DND-41 (cell line): ENCODE data around the gene DGKE.
A peak's percentile ranks its signal among the peaks of the same experiment; 100 is the strongest.

Experiments used
- ATAC-seq: fragments of 200-7000 bp; cut with Tn5 transposase; 3 replicates; pipeline ENCODE4 v1.9.1; 2021; ENCODE audit warnings: low read depth; ENCODE audit not compliant: insufficient read depth
- DNase-seq: peaks from one replicate; pipeline ENCODE4 v3.0.0-alpha.2; 2020
- H2AFZ ChIP-seq: 2 replicates; pipeline ENCODE4 v1.6.0; 2012; ENCODE audit warnings: low read depth, low read length
- H3K27ac ChIP-seq: 2 replicates; pipeline ENCODE4 v1.5.1; 2012; ENCODE audit warnings: low read length, inconsistent platforms
- H3K27me3 ChIP-seq: fragments of 200-600 bp; sonication (generic); 2 replicates; pipeline ENCODE4 v1.6.0; 2012; ENCODE audit warnings: low read length, mild to moderate bottlenecking, inconsistent platforms; ENCODE audit not compliant: insufficient read depth, poor library complexity
- H3K36me3 ChIP-seq: 2 replicates; pipeline ENCODE4 v1.5.1; 2012; ENCODE audit warnings: low read length, inconsistent platforms; ENCODE audit not compliant: insufficient read depth
- H3K4me1 ChIP-seq: 2 replicates; pipeline ENCODE4 v1.5.1; 2012; ENCODE audit warnings: mild to moderate bottlenecking, low read length; ENCODE audit not compliant: insufficient read depth
- H3K4me2 ChIP-seq: 2 replicates; pipeline ENCODE4 v1.6.0; 2012; ENCODE audit warnings: mild to moderate bottlenecking, moderate library complexity, low read length, inconsistent platforms; ENCODE audit not compliant: insufficient read depth
- H3K4me3 ChIP-seq, 2 experiments: fragments of 200-600 bp in 1 of 2; shearing (Covaris generic) in 1 of 2; 2 replicates each; pipeline ENCODE4 v1.5.1; 2012 to 2016; ENCODE audit warnings: inconsistent platforms in 2 of 2, low read length in 2 of 2, mild to moderate bottlenecking in 2 of 2, low read depth in 1 of 2, moderate library complexity in 1 of 2
- H3K79me2 ChIP-seq: 2 replicates; pipeline ENCODE4 v1.6.0; 2012; ENCODE audit warnings: low read length, inconsistent platforms; ENCODE audit not compliant: insufficient read depth
- H3K9ac ChIP-seq: 2 replicates; pipeline ENCODE4 v1.6.0; 2012; ENCODE audit warnings: low read depth, mild to moderate bottlenecking, inconsistent platforms, low read length, moderate library complexity
- H3K9me3 ChIP-seq: 2 replicates; pipeline ENCODE4 v1.5.1; 2012; ENCODE audit warnings: low read length, moderate library complexity, mild to moderate bottlenecking, inconsistent platforms; ENCODE audit not compliant: insufficient read depth, severe bottlenecking
- H4K20me1 ChIP-seq: 2 replicates; pipeline ENCODE4 v1.6.0; 2012; ENCODE audit warnings: low read length; ENCODE audit not compliant: insufficient read depth
- EZH2 ChIP-seq: IDR thresholded peaks from 3 replicates; pipeline ENCODE4 v1.6.1; 2012; ENCODE audit warnings: borderline replicate concordance, low read depth, mild to moderate bottlenecking, moderate library complexity, low read length, inconsistent platforms; ENCODE audit not compliant: severe bottlenecking
- TF ChIP-seq, protein P1 (sequence below): IDR thresholded peaks from 2 replicates; pipeline ENCODE4 v1.5.1; 2012; ENCODE audit warnings: borderline replicate concordance, low read length, moderate library complexity, mild to moderate bottlenecking; ENCODE audit not compliant: poor library complexity, severe bottlenecking; ENCODE audit errors: extremely low read depth

DGKE gene

GRCh38 chr17:56833809-56834379 lies at the start of gene DGKE, which contains the start of gene C17orf67:
Gene DGKE (plus strand): TSS chr17:56834151. CDS start chr17:56834796, 645 bp downstream.
Gene C17orf67 (minus strand): TSS chr17:56833920. CDS start chr17:56815810, 18,110 bp downstream.
- TF ChIP-seq, protein P1, sequence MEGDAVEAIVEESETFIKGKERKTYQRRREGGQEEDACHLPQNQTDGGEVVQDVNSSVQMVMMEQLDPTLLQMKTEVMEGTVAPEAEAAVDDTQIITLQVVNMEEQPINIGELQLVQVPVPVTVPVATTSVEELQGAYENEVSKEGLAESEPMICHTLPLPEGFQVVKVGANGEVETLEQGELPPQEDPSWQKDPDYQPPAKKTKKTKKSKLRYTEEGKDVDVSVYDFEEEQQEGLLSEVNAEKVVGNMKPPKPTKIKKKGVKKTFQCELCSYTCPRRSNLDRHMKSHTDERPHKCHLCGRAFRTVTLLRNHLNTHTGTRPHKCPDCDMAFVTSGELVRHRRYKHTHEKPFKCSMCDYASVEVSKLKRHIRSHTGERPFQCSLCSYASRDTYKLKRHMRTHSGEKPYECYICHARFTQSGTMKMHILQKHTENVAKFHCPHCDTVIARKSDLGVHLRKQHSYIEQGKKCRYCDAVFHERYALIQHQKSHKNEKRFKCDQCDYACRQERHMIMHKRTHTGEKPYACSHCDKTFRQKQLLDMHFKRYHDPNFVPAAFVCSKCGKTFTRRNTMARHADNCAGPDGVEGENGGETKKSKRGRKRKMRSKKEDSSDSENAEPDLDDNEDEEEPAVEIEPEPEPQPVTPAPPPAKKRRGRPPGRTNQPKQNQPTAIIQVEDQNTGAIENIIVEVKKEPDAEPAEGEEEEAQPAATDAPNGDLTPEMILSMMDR, result no peak
- no peak for TF ChIP-seq EZH2
- Histone ChIP-seq H2AFZ (peak within 1 kb of the TSS; percentile 81), H3K9me3 (no peaks in the 10 kb centered on the region), H3K4me2 (peak within 1 kb of the TSS; percentile 87), H3K9ac (peak within 1 kb of the TSS; percentile 67), H3K4me1 (peaks cover 59% of the 10 kb centered on the region), H3K79me2 (peaks cover 43% of the 10 kb centered on the region), H4K20me1 (peaks cover 24% of the 10 kb centered on the region), H3K4me3 (peak within 1 kb of the TSS; percentile 40 to 75), H3K27me3 (no peaks in the 10 kb centered on the region), H3K36me3 (peaks cover 33% of the 10 kb centered on the region), H3K27ac (peak within 1 kb of the TSS; percentile 68)
- DNase-seq (peak; percentile 96), ATAC-seq (peak; percentile 86)

DNA sequence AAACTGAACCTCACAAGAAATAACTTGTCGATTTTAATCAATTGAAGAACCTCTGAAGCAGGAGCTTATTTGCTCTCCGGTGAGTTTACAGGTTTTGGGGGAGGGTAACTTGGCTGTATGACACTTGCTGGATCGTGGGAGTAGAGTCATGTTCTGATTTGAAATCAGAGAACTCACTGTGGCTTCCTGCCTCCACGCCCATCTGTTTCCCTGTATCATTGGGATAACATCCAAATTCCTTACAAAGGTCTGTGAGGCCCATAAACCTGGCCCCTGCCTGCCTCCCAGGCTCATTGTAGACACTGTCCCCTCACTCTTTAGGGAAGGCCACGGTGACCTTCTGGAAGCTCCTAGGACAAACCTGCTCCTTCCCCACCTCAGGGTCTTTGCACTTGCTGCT lies 48.5 kb upstream of the DGKE start:
- Histone ChIP-seq H3K79me2 (no peaks in the 10 kb centered on the region), H4K20me1 (no peaks in the 10 kb centered on the region), H3K9ac (no peak overlapping the region), H3K27ac (peak overlapping the region; percentile 83; the same call in 1 of the 2 replicates), H3K4me1 (peaks cover 50% of the 10 kb centered on the region), H3K9me3 (no peaks in the 10 kb centered on the region), H3K4me2 (no peak overlapping the region), H3K27me3 (no peaks in the 10 kb centered on the region), H3K4me3 (no peak overlapping the region), H3K36me3 (no peaks in the 10 kb centered on the region), H2AFZ (no peak overlapping the region)
- DNase-seq (no peak), ATAC-seq (no peak)
- no peak for TF ChIP-seq EZH2
- TF ChIP-seq, protein P1, result no peak

DNA sequence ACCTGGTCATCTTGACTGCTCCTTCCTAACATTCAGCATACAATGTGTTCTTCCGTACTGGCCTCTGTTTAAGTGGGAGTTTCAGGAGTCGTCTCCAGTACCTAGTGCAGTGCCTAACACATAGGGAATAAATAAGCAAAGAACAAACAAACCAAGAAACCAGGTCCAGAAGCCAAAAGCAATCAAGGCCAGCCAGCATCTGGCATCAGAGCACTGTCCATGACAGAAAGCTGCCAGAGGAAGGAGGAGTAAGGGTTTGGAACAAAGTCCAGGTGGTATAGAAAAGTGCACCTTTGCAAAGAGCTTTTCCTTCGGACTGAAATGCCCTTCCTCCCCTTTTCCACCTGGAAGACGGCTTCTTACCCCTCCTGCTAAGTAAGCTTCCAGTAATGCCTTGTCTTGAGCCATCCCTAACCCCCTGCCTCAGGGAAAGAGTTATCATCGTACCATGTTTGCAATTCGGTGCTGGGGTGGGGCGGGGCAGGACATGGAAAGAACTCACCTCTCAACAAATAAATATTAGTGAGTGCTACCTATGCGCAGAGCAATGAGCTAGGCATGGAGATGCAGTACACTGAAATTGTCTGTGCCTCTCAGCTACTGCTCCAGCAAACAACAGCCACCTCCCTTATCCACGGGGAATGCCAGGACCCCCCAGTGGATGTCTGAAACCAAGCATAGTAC lies 47.8 kb upstream of the DGKE start:
- H3K36me3 ChIP-seq, result no peaks in the 10 kb centered on the region
- H2AFZ ChIP-seq, result 0 out of 2 replicates have a peak overlapping the region, but pooled peaks have one; percentile 19
- no peak for DNase-seq
- TF ChIP-seq, protein P1, result no peak
- TF ChIP-seq EZH2, result no peak
- H3K27me3 ChIP-seq, result no peaks in the 10 kb centered on the region
- H3K4me2 ChIP-seq, result no peak overlapping the region
- H3K4me1 ChIP-seq, result peaks cover 43% of the 10 kb centered on the region
- H3K9me3 ChIP-seq, result no peaks in the 10 kb centered on the region
- H3K79me2 ChIP-seq, result no peaks in the 10 kb centered on the region
- ATAC-seq, result no peak
- peak overlapping the region; percentile 16; the same call in 1 of the 2 replicates for H3K9ac ChIP-seq
- no peaks in the 10 kb centered on the region for H4K20me1 ChIP-seq
- H3K27ac ChIP-seq, result peak overlapping the region; percentile 83
- no peak overlapping the region for H3K4me3 ChIP-seq
